Spleen (tissue), 11 donors: ENCODE data around the gene ARHGAP10. TPM values are rescaled to one million over a fixed set of nuclear protein-coding genes. Genes with fewer than 3 reads are reported as not detected.
"Not testable (repeated sequence)": the region's sequence is repeated elsewhere in the genome, so short reads cannot be mapped to it uniquely, and the experiment has no call there.

Experiments used
- DNase-seq: peaks from one replicate; pipeline ENCODE4 v3.0.0-alpha.2; 2020
- H3K27ac ChIP-seq, 8 donors: fragments of 200-600 bp; sonication (generic) in 7 of 8; 1 replicate in 4 of 8; 2 replicates in 4 of 8; pipeline versions ENCODE4 v1.5.0 to v1.8.0; 2016 to 2021; ENCODE audit warnings: inconsistent platforms in 4 of 8, mild to moderate bottlenecking in 4 of 8, moderate library complexity in 1 of 8
- H3K27me3 ChIP-seq, 7 donors: fragments of 200-600 bp; sonication (generic) in 6 of 7; replicated peaks in 1 of 7; 1 replicate in 4 of 7; 2 replicates in 3 of 7; pipeline versions ENCODE4 v1.5.0 to v1.8.0; 2016 to 2021; ENCODE audit warnings: inconsistent platforms in 3 of 7, mild to moderate bottlenecking in 1 of 7
- H3K36me3 ChIP-seq, 6 donors: fragments of 200-600 bp; sonication (generic) in 5 of 6; 1 replicate in 4 of 6; 2 replicates in 2 of 6; pipeline versions ENCODE4 v1.5.0 to v1.8.0; 2016 to 2021; ENCODE audit warnings: inconsistent platforms in 2 of 6
- H3K4me1 ChIP-seq, 6 donors: fragments of 200-600 bp; sonication (generic) in 5 of 6; 1 replicate in 3 of 6; 2 replicates in 3 of 6; pipeline versions ENCODE4 v1.5.0 to v1.8.0; 2016 to 2021; ENCODE audit warnings: inconsistent platforms in 3 of 6
- H3K4me3 ChIP-seq, 8 donors: fragments of 200-600 bp; sonication (generic) in 7 of 8; 1 replicate in 4 of 8; 2 replicates in 4 of 8; pipeline versions ENCODE4 v1.5.0 to v1.8.0; 2016 to 2021; ENCODE audit warnings: inconsistent platforms in 4 of 8, mild to moderate bottlenecking in 4 of 8, moderate library complexity in 2 of 8
- H3K9me3 ChIP-seq, 8 donors: fragments of 200-600 bp; sonication (generic) in 7 of 8; 1 replicate in 4 of 8; 2 replicates in 4 of 8; pipeline versions ENCODE4 v1.5.0 to v1.8.0; 2016 to 2021; ENCODE audit warnings: inconsistent platforms in 4 of 8
- POLR2A ChIP-seq, 3 donors: fragments of 450-650 bp; IDR thresholded peaks; one replicate each; pipeline ENCODE4 v1.5.1; 2017; ENCODE audit warnings: antibody characterized with exemption in 3 of 3, mild to moderate bottlenecking in 1 of 3
- POLR2AphosphoS5 ChIP-seq, 3 donors: sonication (generic); formaldehyde crosslinking; IDR thresholded peaks; one replicate each; pipeline ENCODE4 v1.5.1; 2017; ENCODE audit warnings: antibody characterized with exemption in 3 of 3
- WGBS, 5 donors: extraction: QIAGEN DNeasy Blood & Tissue Kit in 3 of 5; methylation state at CpG; one replicate each; pipeline versions ENCODE4 v1.1.5 to v1.1.7; 2013 to 2018; 5-methylcytosine and 5-hydroxymethylcytosine counted together
- intact Hi-C: fragments of 100-400 bp; cut with DNase I; formaldehyde crosslinking; loops from one replicate; pipeline ENCODE4 v1.15.0; 2023; ENCODE audit warnings: low total_unique reads
- polyA plus RNA-seq, 3 donors: library from polyadenylated mRNA; stranded (reverse); fragments of 200-250 nt; gene quantifications; one replicate each; pipeline ENCODE4 v1.2.1, GENCODE V29; 2013
- total RNA-seq, 7 donors: library from RNA; depleted of rRNA in 3 of 7; stranded (reverse); fragments of >200 nt in 3 of 7; fragmentation: NEBNext Ultra II Directional in 4 of 7; extraction: Animal tissue kit (Norgen Biotek cat#: 25700) in 4 of 7; gene quantifications; one replicate each; pipeline versions ENCODE4 v1.1.0 to v1.2.1, GENCODE V29; 2016 to 2021
- TF ChIP-seq, protein P1 (sequence below), 11 experiments: fragments of 200-600 bp in 7 of 11; fragments of 450-650 bp in 4 of 11; sonication (generic) in 4 of 11; IDR thresholded peaks in 8 of 11; conservative IDR thresholded peaks in 3 of 11; 1 replicate in 7 of 11; 2 replicates in 4 of 11; pipeline versions ENCODE4 v1.4.0 to v1.8.0; 2016 to 2021; ENCODE audit warnings: antibody characterized with exemption in 11 of 11, inconsistent platforms in 4 of 11, mild to moderate bottlenecking in 1 of 11
- donor health status: healthy with polysubstance abuse.
- donor health status: DM: no; HTN: no; CAD: no; lungs with moderate emphysema.
- donor health status: DM: no; HTN: no; CAD: no.
- donor health status: Bipolar disorder and iron deficiency.
- donor health status: healthy.
- donor health status: DM: no; HTN: no; CAD: no.
- donor health status: DM: yes; HTN: yes; CAD: no.

ARHGAP10 gene
- total and polyA plus RNA-seq, 10 donors, result 4.0 to 35.5 (median 13.3) TPM

GRCh38 chr4:147877308-147877771 lies 145.5 kb downstream of the ARHGAP10 start:
- no peaks in the 10 kb centered on the region for H3K4me1 ChIP-seq
- DNase-seq, result no peak
- H3K4me3 ChIP-seq, result no peak overlapping the region
- H3K9me3 ChIP-seq, result no peaks in the 10 kb centered on the region
- H3K27me3 ChIP-seq, result no peaks in the 10 kb centered on the region
- intact Hi-C loops, result no loop called here
- TF ChIP-seq POLR2A (IDR thresholded peaks at IDR 0.05), result no peak
- TF ChIP-seq POLR2AphosphoS5 (IDR thresholded peaks at IDR 0.05), result no peak
- TF ChIP-seq, protein P1, sequence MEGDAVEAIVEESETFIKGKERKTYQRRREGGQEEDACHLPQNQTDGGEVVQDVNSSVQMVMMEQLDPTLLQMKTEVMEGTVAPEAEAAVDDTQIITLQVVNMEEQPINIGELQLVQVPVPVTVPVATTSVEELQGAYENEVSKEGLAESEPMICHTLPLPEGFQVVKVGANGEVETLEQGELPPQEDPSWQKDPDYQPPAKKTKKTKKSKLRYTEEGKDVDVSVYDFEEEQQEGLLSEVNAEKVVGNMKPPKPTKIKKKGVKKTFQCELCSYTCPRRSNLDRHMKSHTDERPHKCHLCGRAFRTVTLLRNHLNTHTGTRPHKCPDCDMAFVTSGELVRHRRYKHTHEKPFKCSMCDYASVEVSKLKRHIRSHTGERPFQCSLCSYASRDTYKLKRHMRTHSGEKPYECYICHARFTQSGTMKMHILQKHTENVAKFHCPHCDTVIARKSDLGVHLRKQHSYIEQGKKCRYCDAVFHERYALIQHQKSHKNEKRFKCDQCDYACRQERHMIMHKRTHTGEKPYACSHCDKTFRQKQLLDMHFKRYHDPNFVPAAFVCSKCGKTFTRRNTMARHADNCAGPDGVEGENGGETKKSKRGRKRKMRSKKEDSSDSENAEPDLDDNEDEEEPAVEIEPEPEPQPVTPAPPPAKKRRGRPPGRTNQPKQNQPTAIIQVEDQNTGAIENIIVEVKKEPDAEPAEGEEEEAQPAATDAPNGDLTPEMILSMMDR (IDR thresholded peaks at IDR 0.05 in 8 of 11, conservative IDR thresholded peaks at IDR 0.05 in 3 of 11), result no peak
- peaks cover 0 to 31% (median 0%) of the 10 kb centered on the region in 6 donors for H3K36me3 ChIP-seq
- no peak overlapping the region for H3K27ac ChIP-seq

DNA sequence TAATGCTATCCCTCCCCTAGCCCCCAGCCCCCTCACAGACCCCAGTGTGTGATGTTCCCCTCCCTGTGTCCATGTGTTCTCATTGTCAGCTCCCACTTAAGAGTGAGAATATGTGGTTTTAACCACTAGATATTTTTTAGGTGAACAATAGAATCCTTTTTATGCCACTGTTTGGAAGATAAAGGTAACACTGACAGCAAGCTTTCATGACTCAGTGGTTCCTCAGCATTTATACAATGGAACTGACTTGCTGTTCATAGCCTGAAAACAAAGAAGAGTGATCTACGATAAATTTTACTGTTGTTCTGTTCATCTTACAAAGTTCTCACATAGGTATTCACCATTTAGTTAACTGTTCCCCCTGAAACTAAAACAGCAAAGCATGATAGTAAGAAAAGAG lies 147.8 kb downstream of the ARHGAP10 start:
- WGBS, 5 donors, result 90 to 98% (median 95%) methylated on average over 1 of the region's 1 CpG

GRCh38 chr4:147880511-147880910 lies 148.6 kb downstream of the ARHGAP10 start:
- DNase-seq, result no peak
- WGBS, 5 donors, result 93 to 98% (median 94%) methylated on average over 3 of the region's 3 CpGs
- H3K27me3 ChIP-seq, result no peaks in the 10 kb centered on the region
- H3K36me3 ChIP-seq, result peaks cover 0 to 41% (median 0%) of the 10 kb centered on the region in 6 donors
- H3K27ac ChIP-seq, result no peak overlapping the region
- H3K4me3 ChIP-seq, result no peak overlapping the region
- intact Hi-C loops, result no loop called here
- TF ChIP-seq, protein P1 (IDR thresholded peaks at IDR 0.05 in 8 of 11, conservative IDR thresholded peaks at IDR 0.05 in 3 of 11), result no peak
- TF ChIP-seq POLR2AphosphoS5 (IDR thresholded peaks at IDR 0.05) (no peak), POLR2A (IDR thresholded peaks at IDR 0.05) (no peak)
- H3K9me3 ChIP-seq, result peaks cover 0 to 8% (median 0%) of the 10 kb centered on the region in 8 donors
- no peaks in the 10 kb centered on the region for H3K4me1 ChIP-seq

More for the DNA sequence above, 147.8 kb downstream of the ARHGAP10 start:
- Histone ChIP-seq H3K9me3 (peaks cover 0 to 2% (median 0%) of the 10 kb centered on the region in 8 donors), H3K27me3 (no peaks in the 10 kb centered on the region), H3K4me3 (no peak overlapping the region), H3K27ac (no peak overlapping the region), H3K36me3 (peaks cover 0 to 42% (median 0%) of the 10 kb centered on the region in 6 donors), H3K4me1 (no peaks in the 10 kb centered on the region)
- no peak for DNase-seq
- intact Hi-C loops, result no loop called here
- TF ChIP-seq POLR2AphosphoS5 (IDR thresholded peaks at IDR 0.05) (no peak), POLR2A (IDR thresholded peaks at IDR 0.05) (no peak)
- TF ChIP-seq, protein P1 (IDR thresholded peaks at IDR 0.05 in 8 of 11, conservative IDR thresholded peaks at IDR 0.05 in 3 of 11), result no peak

DNA sequence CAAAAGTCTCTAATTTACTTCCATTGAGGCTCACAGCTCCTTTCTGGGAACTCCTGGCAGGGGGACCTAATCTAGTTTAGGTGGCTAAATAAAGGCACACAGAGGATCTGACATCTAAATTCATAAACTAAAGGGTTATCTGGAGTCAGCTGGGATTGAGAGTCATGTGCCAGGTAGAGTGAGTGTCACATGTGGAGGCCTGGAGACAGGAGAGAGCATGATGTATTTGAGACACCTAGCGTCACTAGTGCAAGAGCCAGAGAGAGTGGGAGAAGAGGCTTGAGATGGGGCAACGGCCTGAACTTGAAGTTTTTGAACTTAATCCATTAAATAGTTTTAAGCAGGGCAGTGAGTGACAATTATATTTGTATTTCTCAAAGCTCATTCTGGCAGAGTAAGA lies 152.6 kb downstream of the ARHGAP10 start:
- Histone ChIP-seq H3K27me3 (no peaks in the 10 kb centered on the region), H3K4me1 (no peaks in the 10 kb centered on the region), H3K4me3 (no peak overlapping the region), H3K27ac (no peak overlapping the region), H3K36me3 (peaks cover 0 to 45% (median 0%) of the 10 kb centered on the region in 6 donors), H3K9me3 (peaks cover 0 to 8% (median 0%) of the 10 kb centered on the region in 8 donors)
- intact Hi-C loops, result no loop called here
- WGBS, 5 donors, result 89 to 95% (median 92%) methylated on average over 2 of the region's 2 CpGs
- TF ChIP-seq, protein P1 (IDR thresholded peaks at IDR 0.05 in 8 of 11, conservative IDR thresholded peaks at IDR 0.05 in 3 of 11), result no peak
- TF ChIP-seq POLR2A (IDR thresholded peaks at IDR 0.05) (no peak), POLR2AphosphoS5 (IDR thresholded peaks at IDR 0.05) (no peak)
- no peak for DNase-seq

- peaks cover 0 to 38% (median 0%) of the 10 kb centered on the region in 6 donors for H3K36me3 ChIP-seq
- intact Hi-C loops, H3K4me3 ChIP-seq, H3K27me3 ChIP-seq, DNase-seq, H3K27ac ChIP-seq, H3K9me3 ChIP-seq, H3K4me1 ChIP-seq: not testable (repeated sequence)
- WGBS, 5 donors, result 84 to 96% (median 90%) methylated on average over 1 of the region's 1 CpG
Measured at GRCh38 chr4:147885216-147885615, 153.3 kb downstream of the ARHGAP10 start.
